PC-9 (cell line): ENCODE measurements around the gene NFKBIE. TPM values are rescaled to one million over a fixed set of nuclear protein-coding genes. Genes with fewer than 3 reads are reported as not detected.

Experiments
- BruUV-seq: library from RNA; stranded (reverse); fragments of 400-500 nt; replicated peaks from 2 replicates; lab custom pipeline; 2021; lab: Mats Ljungman, UMichigan
- CTCF ChIA-PET: fragments of 300-600 bp; sonication (Branson Sonifier 250); formaldehyde crosslinking; loops from one replicate; lab custom pipeline; 2022; ENCODE audit warnings: antibody characterized with exemption; lab: Charles Lee
- POLR2A ChIA-PET: fragments of 300-600 bp; sonication (Branson Sonifier 250); formaldehyde crosslinking; loops from one replicate; lab custom pipeline; 2022; ENCODE audit warnings: antibody characterized with exemption; ENCODE audit not compliant: unreplicated experiment; lab: Charles Lee
- DNase-seq, 2 experiments: peaks; one replicate each; pipeline versions ENCODE4 v3.0.0 to v3.0.0-alpha.2; 2015 to 2022; ENCODE audit warnings: mixed read lengths in 1 of 2
- H2AFZ ChIP-seq: fragments of 200-600 bp; sonication (generic); 2 replicates; pipeline ENCODE4 v1.8.1; 2017; ENCODE audit warnings: antibody characterized with exemption
- H3F3A ChIP-seq: fragments of 200-600 bp; sonication (generic); 2 replicates; pipeline ENCODE4 v1.8.1; 2017; ENCODE audit warnings: antibody characterized with exemption, mild to moderate bottlenecking, low read depth; ENCODE audit not compliant: insufficient read depth
- H3K27ac ChIP-seq: fragments of 200-600 bp; sonication (generic); 2 replicates; pipeline ENCODE4 v1.6.1; 2016; ENCODE audit warnings: mixed run types
- H3K27me3 ChIP-seq: fragments of 200-600 bp; sonication (generic); 2 replicates; pipeline ENCODE4 v1.6.1; 2016; ENCODE audit warnings: low read depth, mixed run types; ENCODE audit not compliant: insufficient read depth
- H3K36me3 ChIP-seq: fragments of 200-600 bp; sonication (generic); 2 replicates; pipeline ENCODE4 v1.6.1; 2016; ENCODE audit warnings: low read depth, mixed run types
- H3K4me1 ChIP-seq: fragments of 200-600 bp; sonication (generic); replicated peaks from 2 replicates; pipeline ENCODE4 v1.6.1; 2016; ENCODE audit warnings: mixed run types; ENCODE audit not compliant: insufficient read depth
- H3K4me2 ChIP-seq: fragments of 200-600 bp; sonication (generic); 2 replicates; pipeline ENCODE4 v1.6.1; 2017; ENCODE audit warnings: mixed run types
- H3K4me3 ChIP-seq: fragments of 200-600 bp; sonication (generic); 2 replicates; pipeline ENCODE4 v1.6.1; 2016; ENCODE audit warnings: mixed run types
- H3K79me2 ChIP-seq: fragments of 200-600 bp; sonication (generic); 2 replicates; pipeline ENCODE4 v1.6.1; 2017; ENCODE audit warnings: low read depth, mixed run types
- H3K9me2 ChIP-seq: fragments of 200-600 bp; sonication (generic); 2 replicates; pipeline ENCODE4 v1.8.1; 2017; ENCODE audit warnings: mild to moderate bottlenecking; ENCODE audit not compliant: insufficient read depth
- H3K9me3 ChIP-seq: fragments of 200-600 bp; sonication (generic); 2 replicates; pipeline ENCODE4 v1.8.1; 2016; ENCODE audit warnings: low read depth; ENCODE audit not compliant: insufficient read depth
- H4K20me1 ChIP-seq: fragments of 200-600 bp; sonication (generic); 2 replicates; pipeline ENCODE4 v1.8.1; 2017; ENCODE audit not compliant: insufficient read depth
- EZH2 ChIP-seq: fragments of 200-600 bp; sonication (generic); IDR thresholded peaks from 2 replicates; pipeline ENCODE4 v1.8.0; 2017; ENCODE audit warnings: antibody characterized with exemption, low read depth
- intact Hi-C: fragments of 100-400 bp; cut with micrococcal nuclease; formaldehyde crosslinking; loops from one replicate; pipeline ENCODE4 v1.10.0; 2022; ENCODE audit not compliant: unreplicated experiment
- total RNA-seq: library from RNA; stranded (reverse); gene quantifications from 2 replicates; pipeline ENCODE4 v1.2.3, GENCODE V29; 2021
- TF ChIP-seq, protein P1 (sequence below): fragments of 200-600 bp; sonication (generic); conservative IDR thresholded peaks from 2 replicates; pipeline ENCODE4 v1.6.1; 2017; ENCODE audit warnings: mixed run types, antibody characterized with exemption, mild to moderate bottlenecking, moderate library complexity

The NFKBIE gene
- total RNA-seq, 1 experiment from 2014 or later, result 7.6 TPM

DNA sequence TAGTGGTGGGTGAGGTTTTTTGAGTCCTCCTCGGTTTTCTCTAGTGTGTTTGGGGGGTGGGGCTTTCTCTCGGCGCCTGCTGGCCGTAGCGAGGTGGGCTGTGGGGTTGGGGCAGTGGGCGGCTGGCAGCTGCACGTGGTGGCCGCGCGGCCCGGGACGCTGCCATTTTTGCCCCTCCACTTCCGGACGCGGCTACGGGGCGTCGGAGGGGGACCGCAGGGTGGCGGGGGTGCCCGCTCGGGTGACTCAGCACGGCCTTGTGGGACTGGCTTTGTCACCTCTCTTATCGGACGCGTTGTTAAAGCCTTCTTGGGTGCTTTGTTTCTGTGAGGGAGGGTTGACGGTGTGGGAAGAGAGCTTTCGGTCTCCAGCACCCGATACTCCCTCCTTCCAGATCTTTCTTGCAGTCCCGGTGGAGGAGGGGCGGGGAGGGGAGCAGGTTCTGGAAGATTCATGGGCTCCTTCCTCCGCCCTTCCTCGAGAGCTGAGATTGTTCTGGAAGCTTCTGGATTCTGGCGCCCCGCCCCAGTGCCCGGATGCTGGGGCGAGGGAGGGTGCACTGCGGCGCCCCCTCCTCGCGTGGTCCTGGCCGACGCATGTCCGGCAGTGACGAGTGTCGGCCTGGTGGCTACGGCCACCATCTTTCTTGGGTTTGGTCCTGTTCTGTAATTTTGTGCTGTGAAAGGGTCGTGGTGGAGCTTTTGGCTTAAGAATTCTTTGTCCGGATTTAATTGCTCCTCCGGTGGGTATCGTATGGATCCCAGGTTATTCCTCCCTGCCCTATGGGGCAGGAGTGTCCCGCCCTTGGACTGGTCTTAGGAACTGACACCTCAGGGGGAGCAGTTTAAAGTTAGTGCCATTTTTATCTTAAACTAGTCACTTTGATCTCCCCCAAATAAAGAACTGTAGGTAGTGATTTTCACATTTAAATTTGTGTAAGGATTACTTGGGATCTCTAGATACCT, 17.7 kb downstream of the NFKBIE start:
- H3K9me3 ChIP-seq, result no peaks in the 10 kb centered on the region
- intact Hi-C loops, result loop anchor here (2.0 to 5.0 kb wide), 2 partner anchors 75 to 130 kb away; no protein-coding TSS in a partner anchor
- peaks cover 50% of the 10 kb centered on the region for H3K36me3 ChIP-seq
- H3F3A ChIP-seq, result peaks cover 60% of the 10 kb centered on the region
- peaks cover 57% of the 10 kb centered on the region for H3K79me2 ChIP-seq
- no peak overlapping the region for H2AFZ ChIP-seq
- DNase-seq, result peak; percentile 47 to 48
- TF ChIP-seq, protein P1, sequence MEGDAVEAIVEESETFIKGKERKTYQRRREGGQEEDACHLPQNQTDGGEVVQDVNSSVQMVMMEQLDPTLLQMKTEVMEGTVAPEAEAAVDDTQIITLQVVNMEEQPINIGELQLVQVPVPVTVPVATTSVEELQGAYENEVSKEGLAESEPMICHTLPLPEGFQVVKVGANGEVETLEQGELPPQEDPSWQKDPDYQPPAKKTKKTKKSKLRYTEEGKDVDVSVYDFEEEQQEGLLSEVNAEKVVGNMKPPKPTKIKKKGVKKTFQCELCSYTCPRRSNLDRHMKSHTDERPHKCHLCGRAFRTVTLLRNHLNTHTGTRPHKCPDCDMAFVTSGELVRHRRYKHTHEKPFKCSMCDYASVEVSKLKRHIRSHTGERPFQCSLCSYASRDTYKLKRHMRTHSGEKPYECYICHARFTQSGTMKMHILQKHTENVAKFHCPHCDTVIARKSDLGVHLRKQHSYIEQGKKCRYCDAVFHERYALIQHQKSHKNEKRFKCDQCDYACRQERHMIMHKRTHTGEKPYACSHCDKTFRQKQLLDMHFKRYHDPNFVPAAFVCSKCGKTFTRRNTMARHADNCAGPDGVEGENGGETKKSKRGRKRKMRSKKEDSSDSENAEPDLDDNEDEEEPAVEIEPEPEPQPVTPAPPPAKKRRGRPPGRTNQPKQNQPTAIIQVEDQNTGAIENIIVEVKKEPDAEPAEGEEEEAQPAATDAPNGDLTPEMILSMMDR, result peak; percentile 17; the same call in 1 of the 2 replicates
- TF ChIP-seq EZH2, result no peak
- H3K9me2 ChIP-seq, result no peaks in the 10 kb centered on the region
- H3K4me2 ChIP-seq, result peak overlapping the region; percentile 97
- ChIA-PET CTCF (interaction anchor here (0.6 to 0.9 kb wide), 2 partner anchors 12 to 678 kb away, joined by 3 to 4 read pairs; no protein-coding TSS in a partner anchor), POLR2A (interaction anchor here (0.6 to 1.0 kb wide), 6 partner anchors 9 to 618 kb away, joined by 3 to 17 read pairs (median 5); partner anchors contain the start of gene GTPBP2)
- peak overlapping the region; percentile 98 for H3K4me3 ChIP-seq
- peaks cover 56% of the 10 kb centered on the region for H4K20me1 ChIP-seq
- H3K4me1 ChIP-seq, result peaks cover 36% of the 10 kb centered on the region
- no peaks in the 10 kb centered on the region for H3K27me3 ChIP-seq
- BruUV-seq, result TSS peak; percentile 39
- H3K27ac ChIP-seq, result peak overlapping the region; percentile 94

- H3K79me2 ChIP-seq, result peaks cover 49% of the 10 kb centered on the region
Observed at GRCh38 chr6:44246663-44247337, 18.6 kb downstream of the NFKBIE start, which contains the start of gene HSP90AB1. Gene HSP90AB1, plus strand, starts transcription at chr6:44247101. Its CDS starts 1,529 bp downstream, at chr6:44248630.

More at GRCh38 chr6:44246663-44247337, 18.6 kb downstream of the NFKBIE start, which contains the start of gene HSP90AB1:
- peaks cover 47% of the 10 kb centered on the region for H4K20me1 ChIP-seq
- DNase-seq, result peak; percentile 94 to 97
- H3K4me1 ChIP-seq, result peaks cover 35% of the 10 kb centered on the region
- H3K4me3 ChIP-seq, result peak within 1 kb of the TSS; percentile 98
- H2AFZ ChIP-seq, result peak within 1 kb of the TSS; percentile 93
- BruUV-seq, result no TSS peak
- H3K9me2 ChIP-seq, result no peaks in the 10 kb centered on the region
- peaks cover 42% of the 10 kb centered on the region for H3K36me3 ChIP-seq
- H3K4me2 ChIP-seq, result peak within 1 kb of the TSS; percentile 97
- TF ChIP-seq, protein P1, result no peak
- TF ChIP-seq EZH2, result no peak
- POLR2A ChIA-PET, result interaction anchor here (0.5 to 1.2 kb wide), 8 partner anchors 9 to 810 kb away, joined by 3 to 17 read pairs (median 7); partner anchors contain the start of gene GTPBP2
- CTCF ChIA-PET, result interaction anchor here (0.6 to 0.9 kb wide), 3 partner anchors 11 to 677 kb away, joined by 3 to 23 read pairs (median 4); no protein-coding TSS in a partner anchor
- H3K9me3 ChIP-seq, result no peaks in the 10 kb centered on the region
- no peaks in the 10 kb centered on the region for H3K27me3 ChIP-seq
- intact Hi-C loops, result loop anchor here (1.0 to 5.0 kb wide), 3 partner anchors 9 to 129 kb away; no protein-coding TSS in a partner anchor
- H3K27ac ChIP-seq, result peak within 1 kb of the TSS; percentile 94
- H3F3A ChIP-seq, result peaks cover 52% of the 10 kb centered on the region
